A549 (cell line): Measurements from ENCODE around the gene FAM111B. TPM values are rescaled to one million over a fixed set of nuclear protein-coding genes. Genes with fewer than 3 reads are reported as not detected.

Experiments used
- ATAC-seq, 2 experiments: fragments of 200-7000 bp in 1 of 2; fragments of >200 bp in 1 of 2; cut with Nextera tagmentation in 1 of 2; cut with Tn5 transposase in 1 of 2; 3 replicates each; pipeline versions ENCODE4 v1.8.0 to v1.9.1; 2018 to 2020; ENCODE audit warnings: mild to moderate bottlenecking in 1 of 2, moderate library complexity in 1 of 2
- CTCF ChIA-PET: fragments of 300-600 bp; sonication (Branson Sonifier 250); formaldehyde crosslinking; extraction: SDS; loops from one replicate; lab custom pipeline; 2021; ENCODE audit warnings: antibody characterized with exemption, inconsistent platforms; lab: Yijun Ruan, JAX
- POLR2A ChIA-PET: fragments of 350-600 bp; formaldehyde crosslinking; extraction: SDS; loops from one replicate; lab custom pipeline; 2021; ENCODE audit warnings: antibody characterized with exemption, inconsistent platforms; lab: Yijun Ruan, JAX
- DNase-seq, 2 experiments: peaks; one replicate each; pipeline versions ENCODE4 v3.0.0 to v3.0.0-alpha.2; 2011 to 2016; ENCODE audit warnings: low read depth in 1 of 2, low spot score in 1 of 2
- FAIRE-seq: peaks from 2 replicates; lab custom pipeline; 2011; peaks lifted over from hg19 to GRCh38; lab: Jason Lieb, UNC
- H3K27ac ChIP-seq, 2 experiments: fragments of >200 bp; sonication (Bioruptor Twin); formaldehyde crosslinking; 3 replicates each; pipeline ENCODE4 v1.5.1; 2016 to 2017
- H3K4me1 ChIP-seq: fragments of >200 bp; sonication (Bioruptor Twin); formaldehyde crosslinking; 3 replicates; pipeline ENCODE4 v1.6.1; 2016
- H3K4me2 ChIP-seq: fragments of >200 bp; sonication (Bioruptor Twin); formaldehyde crosslinking; 3 replicates; pipeline ENCODE4 v1.6.1; 2016
- H3K4me3 ChIP-seq: fragments of >200 bp; sonication (Bioruptor Twin); formaldehyde crosslinking; 3 replicates; pipeline ENCODE4 v1.5.1; 2016
- H3K9me3 ChIP-seq: fragments of >200 bp; sonication (Bioruptor Twin); formaldehyde crosslinking; 3 replicates; pipeline ENCODE4 v1.6.1; 2016
- CEBPB ChIP-seq, 2 experiments: fragments of >200 bp in 1 of 2; sonication (Bioruptor Twin) in 1 of 2; formaldehyde crosslinking in 1 of 2; IDR thresholded peaks; 2 replicates each; pipeline ENCODE4 v1.6.1; 2012 to 2016
- EHF ChIP-seq: fragments of 250-450 bp; sonication (Bioruptor Pico); IDR thresholded peaks from 2 replicates; pipeline ENCODE4 v1.5.0; 2020; ENCODE audit warnings: mild to moderate bottlenecking
- GATA3 ChIP-seq: IDR thresholded peaks from 2 replicates; pipeline ENCODE4 v1.6.1; 2012; ENCODE audit warnings: borderline replicate concordance
- HDAC2 ChIP-seq: fragments of 200-600 bp; sonication (generic); IDR thresholded peaks from 2 replicates; pipeline ENCODE4 v1.6.1; 2016
- HOXB13 ChIP-seq: fragments of 250-450 bp; sonication (Bioruptor Pico); IDR thresholded peaks from 2 replicates; pipeline ENCODE4 v1.5.0; 2020; ENCODE audit warnings: low read depth, mild to moderate bottlenecking, moderate library complexity
- HOXB5 ChIP-seq: fragments of 250-450 bp; sonication (Bioruptor Pico); IDR thresholded peaks from 2 replicates; pipeline ENCODE4 v1.5.0; 2020; ENCODE audit warnings: mild to moderate bottlenecking, moderate library complexity
- JUN ChIP-seq, 2 experiments: fragments of >200 bp; sonication (Bioruptor Twin); formaldehyde crosslinking; IDR thresholded peaks; 2 replicates in 1 of 2; 3 replicates in 1 of 2; pipeline ENCODE4 v1.6.1; 2016 to 2017
- KDM1A ChIP-seq: fragments of 200-600 bp; sonication (generic); IDR thresholded peaks from 2 replicates; pipeline ENCODE4 v1.6.1; 2016; ENCODE audit warnings: low read depth, mild to moderate bottlenecking
- KDM5A ChIP-seq: fragments of 200-600 bp; sonication (generic); IDR thresholded peaks from 2 replicates; pipeline ENCODE4 v1.6.1; 2016; ENCODE audit warnings: antibody characterized with exemption, mild to moderate bottlenecking
- MAFK ChIP-seq: fragments of 450-650 bp; IDR thresholded peaks from 2 replicates; pipeline ENCODE4 v1.6.1; 2014; ENCODE audit not compliant: partially characterized antibody
- PHF8 ChIP-seq: fragments of 200-600 bp; sonication (generic); IDR thresholded peaks from 2 replicates; pipeline ENCODE4 v1.6.1; 2016; ENCODE audit warnings: low read depth, mild to moderate bottlenecking, antibody characterized with exemption, moderate library complexity, borderline replicate concordance
- RNF2 ChIP-seq: fragments of 200-600 bp; sonication (generic); IDR thresholded peaks from 2 replicates; pipeline ENCODE4 v1.6.1; 2016; ENCODE audit warnings: low read depth, mild to moderate bottlenecking, antibody characterized with exemption, moderate library complexity, borderline replicate concordance
- TP53 ChIP-seq: fragments of 250-450 bp; sonication (Bioruptor Pico); IDR thresholded peaks from 2 replicates; pipeline ENCODE4 v1.5.0; 2021; ENCODE audit warnings: mild to moderate bottlenecking, moderate library complexity
- WGBS: methylation state at CpG from one replicate; pipeline ENCODE4 v1.1.6; 2017; ENCODE audit errors: missing lambda C conversion rate; 5-methylcytosine and 5-hydroxymethylcytosine counted together
- polyA plus RNA-seq, 4 experiments: library from polyadenylated mRNA; depleted of rRNA in 3 of 4; stranded (reverse); fragments of >200 nt; fragmentation: RNase III in 1 of 4; extraction: RNeasy Plus Mini Kit Qiagen cat#74134 plus additional on column Dnase treatment in 1 of 4; gene quantifications; 2 replicates in 3 of 4; 3 replicates in 1 of 4; pipeline ENCODE4 v1.2.3, GENCODE V29; 2011 to 2017
- TF ChIP-seq, protein P1 (sequence below): fragments of >200 bp; sonication (Bioruptor Twin); formaldehyde crosslinking; IDR thresholded peaks from 3 replicates; pipeline ENCODE4 v1.5.1; 2016
- TF ChIP-seq, protein P2 (sequence below): IDR thresholded peaks from 2 replicates; pipeline ENCODE4 v1.6.1; 2012
- TF ChIP-seq, protein P3 (sequence below): fragments of >200 bp; sonication (Bioruptor Twin); formaldehyde crosslinking; IDR thresholded peaks from 3 replicates; pipeline ENCODE4 v1.6.1; 2016
- TF ChIP-seq, protein P4 (sequence below): IDR thresholded peaks from 2 replicates; pipeline ENCODE4 v1.6.1; 2012
- TF ChIP-seq, protein P5 (sequence below): IDR thresholded peaks from 2 replicates; pipeline ENCODE4 v1.6.1; 2012; ENCODE audit warnings: low read depth, borderline replicate concordance
- TF ChIP-seq, protein P6 (sequence below): fragments of 250-450 bp; sonication (Bioruptor Pico); IDR thresholded peaks from 2 replicates; pipeline ENCODE4 v1.5.0; 2020; ENCODE audit warnings: low read depth, mild to moderate bottlenecking, moderate library complexity

FAM111B gene
- polyA plus RNA-seq, 2 of the 4 experiments (the other 2 are of a cell fraction), result 6.9 to 11.0 TPM

DNA sequence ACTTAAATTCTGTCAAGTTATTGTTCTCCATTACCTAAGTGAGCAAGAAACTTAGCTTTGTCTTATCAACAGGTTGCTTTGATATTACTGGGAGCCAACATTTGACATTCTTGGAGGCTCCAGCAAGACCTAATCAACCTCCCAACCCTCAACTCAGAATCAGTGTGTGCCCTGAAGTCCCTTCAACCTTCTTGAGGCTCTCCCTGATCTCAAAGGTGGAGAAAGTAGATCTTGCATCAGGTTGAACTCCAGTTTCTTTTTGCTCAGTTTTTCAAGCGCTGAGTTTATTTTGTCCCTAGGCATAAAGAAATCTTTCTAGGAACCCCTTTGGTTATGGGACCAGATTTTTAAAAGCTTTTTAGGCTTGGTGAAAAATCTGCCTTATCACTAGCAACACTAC lies 37.1 kb downstream of the FAM111B start:
- Histone ChIP-seq H3K4me1 (peaks cover 25% of the 10 kb centered on the region), H3K4me2 (peak overlapping the region; percentile 81), H3K27ac (peak overlapping the region; percentile 65 to 82), H3K9me3 (no peaks in the 10 kb centered on the region), H3K4me3 (peak overlapping the region; percentile 73)
- DNase-seq, result no peak
- POLR2A ChIA-PET, result interaction anchor here (1.2 to 1.3 kb wide), 2 partner anchors 14 to 27 kb away, joined by 3 to 4 read pairs; partner anchors contain the start of gene DTX4
- no peak for ATAC-seq
- CTCF ChIA-PET, result interaction anchor here (0.8 to 6.6 kb wide), 7 partner anchors 8 to 356 kb away, joined by 3 to 44 read pairs (median 4); partner anchors contain the start of gene FAM111B
- FAIRE-seq, result no peak
- WGBS, result 71% methylated on average over 1 of the region's 1 CpG
- no peak for TF ChIP-seq JUN (IDR thresholded peaks at IDR 0.05)

DNA sequence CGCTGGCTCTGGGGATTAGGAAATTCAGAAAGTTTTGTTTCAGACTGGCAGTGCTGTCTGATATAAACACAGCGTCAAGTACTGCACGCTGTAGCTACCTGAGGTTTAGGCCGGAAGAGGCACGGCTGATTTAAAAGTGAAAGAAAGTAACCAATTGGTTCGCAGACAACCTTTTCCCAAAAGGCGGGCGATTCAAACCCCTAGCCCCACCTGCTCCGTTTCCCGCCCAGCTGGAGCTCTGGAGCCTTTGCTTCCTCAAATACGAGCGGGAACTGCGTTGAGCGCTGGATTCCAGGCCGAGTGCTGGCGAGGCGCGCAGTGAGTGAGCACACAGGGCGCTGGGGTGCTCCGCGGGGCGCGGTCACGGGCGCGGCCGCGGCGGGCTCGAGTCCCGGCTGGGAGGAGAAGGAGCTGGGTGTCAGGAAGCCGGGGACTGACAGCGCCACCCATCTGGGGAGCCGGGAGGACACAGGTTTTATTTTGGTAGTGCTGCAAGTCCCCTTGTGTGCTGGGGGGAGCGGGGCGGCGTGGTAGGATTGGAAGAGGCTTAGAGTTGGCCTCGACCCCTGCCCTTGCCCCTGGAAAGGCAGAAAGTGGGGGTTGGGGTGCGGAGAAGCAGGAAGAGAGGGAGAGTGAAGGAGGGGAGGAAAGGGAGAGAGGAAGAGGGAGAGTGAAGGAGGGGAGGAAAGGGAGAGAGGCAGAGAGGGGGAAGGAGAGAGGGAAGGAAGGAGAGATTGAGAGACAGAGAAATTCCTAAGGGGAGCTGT lies 37.7 kb downstream of the FAM111B start:
- peak overlapping the region; percentile 65 to 82 for H3K27ac ChIP-seq
- DNase-seq, result peak; percentile 68 to 89
- POLR2A ChIA-PET, result interaction anchor here (1.2 to 1.3 kb wide), 2 partner anchors 14 to 27 kb away, joined by 3 to 4 read pairs; partner anchors contain the start of gene DTX4
- CTCF ChIA-PET, result interaction anchor here (0.6 to 6.6 kb wide), 9 partner anchors 9 to 568 kb away, joined by 3 to 44 read pairs (median 4); partner anchors contain the start of gene FAM111B
- TF ChIP-seq KDM1A (peak; percentile 80; the same call in 1 of the 2 replicates), MAFK (no peak), PHF8 (0 out of 2 replicates have a peak, but pooled peaks have one; percentile 37), TP53 (CRISPR knock-in tag) (0 out of 2 replicates have a peak, but pooled peaks have one; percentile 10), CEBPB (IDR thresholded peaks at IDR 0.05) (no peak), EHF (CRISPR knock-in tag) (0 out of 2 replicates have a peak, but pooled peaks have one; percentile 26), JUN (IDR thresholded peaks at IDR 0.05) (peak in 1 of 2 experiments; percentile 59; a peak in 2 of 5 replicates), HDAC2 (peak; percentile 94; the same call in 1 of the 2 replicates), KDM5A (peak; percentile 57; the same call in 1 of the 2 replicates), HOXB13 (CRISPR knock-in tag) (peak; percentile 69; the same call in 1 of the 2 replicates), GATA3 (peak; percentile 47; the same call in 1 of the 2 replicates), HOXB5 (CRISPR knock-in tag) (0 out of 2 replicates have a peak, but pooled peaks have one; percentile 30), RNF2 (peak; percentile 95; the same call in 1 of the 2 replicates)
- TF ChIP-seq, protein P1, sequence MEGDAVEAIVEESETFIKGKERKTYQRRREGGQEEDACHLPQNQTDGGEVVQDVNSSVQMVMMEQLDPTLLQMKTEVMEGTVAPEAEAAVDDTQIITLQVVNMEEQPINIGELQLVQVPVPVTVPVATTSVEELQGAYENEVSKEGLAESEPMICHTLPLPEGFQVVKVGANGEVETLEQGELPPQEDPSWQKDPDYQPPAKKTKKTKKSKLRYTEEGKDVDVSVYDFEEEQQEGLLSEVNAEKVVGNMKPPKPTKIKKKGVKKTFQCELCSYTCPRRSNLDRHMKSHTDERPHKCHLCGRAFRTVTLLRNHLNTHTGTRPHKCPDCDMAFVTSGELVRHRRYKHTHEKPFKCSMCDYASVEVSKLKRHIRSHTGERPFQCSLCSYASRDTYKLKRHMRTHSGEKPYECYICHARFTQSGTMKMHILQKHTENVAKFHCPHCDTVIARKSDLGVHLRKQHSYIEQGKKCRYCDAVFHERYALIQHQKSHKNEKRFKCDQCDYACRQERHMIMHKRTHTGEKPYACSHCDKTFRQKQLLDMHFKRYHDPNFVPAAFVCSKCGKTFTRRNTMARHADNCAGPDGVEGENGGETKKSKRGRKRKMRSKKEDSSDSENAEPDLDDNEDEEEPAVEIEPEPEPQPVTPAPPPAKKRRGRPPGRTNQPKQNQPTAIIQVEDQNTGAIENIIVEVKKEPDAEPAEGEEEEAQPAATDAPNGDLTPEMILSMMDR, result no peak
- TF ChIP-seq, protein P2, sequence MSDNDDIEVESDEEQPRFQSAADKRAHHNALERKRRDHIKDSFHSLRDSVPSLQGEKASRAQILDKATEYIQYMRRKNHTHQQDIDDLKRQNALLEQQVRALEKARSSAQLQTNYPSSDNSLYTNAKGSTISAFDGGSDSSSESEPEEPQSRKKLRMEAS, result peak; percentile 100
- TF ChIP-seq, protein P3, sequence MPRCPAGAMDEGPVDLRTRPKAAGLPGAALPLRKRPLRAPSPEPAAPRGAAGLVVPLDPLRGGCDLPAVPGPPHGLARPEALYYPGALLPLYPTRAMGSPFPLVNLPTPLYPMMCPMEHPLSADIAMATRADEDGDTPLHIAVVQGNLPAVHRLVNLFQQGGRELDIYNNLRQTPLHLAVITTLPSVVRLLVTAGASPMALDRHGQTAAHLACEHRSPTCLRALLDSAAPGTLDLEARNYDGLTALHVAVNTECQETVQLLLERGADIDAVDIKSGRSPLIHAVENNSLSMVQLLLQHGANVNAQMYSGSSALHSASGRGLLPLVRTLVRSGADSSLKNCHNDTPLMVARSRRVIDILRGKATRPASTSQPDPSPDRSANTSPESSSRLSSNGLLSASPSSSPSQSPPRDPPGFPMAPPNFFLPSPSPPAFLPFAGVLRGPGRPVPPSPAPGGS, result no peak
- TF ChIP-seq, protein P4, sequence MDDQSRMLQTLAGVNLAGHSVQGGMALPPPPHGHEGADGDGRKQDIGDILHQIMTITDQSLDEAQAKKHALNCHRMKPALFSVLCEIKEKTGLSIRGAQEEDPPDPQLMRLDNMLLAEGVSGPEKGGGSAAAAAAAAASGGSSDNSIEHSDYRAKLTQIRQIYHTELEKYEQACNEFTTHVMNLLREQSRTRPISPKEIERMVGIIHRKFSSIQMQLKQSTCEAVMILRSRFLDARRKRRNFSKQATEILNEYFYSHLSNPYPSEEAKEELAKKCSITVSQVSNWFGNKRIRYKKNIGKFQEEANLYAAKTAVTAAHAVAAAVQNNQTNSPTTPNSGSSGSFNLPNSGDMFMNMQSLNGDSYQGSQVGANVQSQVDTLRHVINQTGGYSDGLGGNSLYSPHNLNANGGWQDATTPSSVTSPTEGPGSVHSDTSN, result 0 out of 2 replicates have a peak, but pooled peaks have one; percentile 17
- TF ChIP-seq, protein P5, sequence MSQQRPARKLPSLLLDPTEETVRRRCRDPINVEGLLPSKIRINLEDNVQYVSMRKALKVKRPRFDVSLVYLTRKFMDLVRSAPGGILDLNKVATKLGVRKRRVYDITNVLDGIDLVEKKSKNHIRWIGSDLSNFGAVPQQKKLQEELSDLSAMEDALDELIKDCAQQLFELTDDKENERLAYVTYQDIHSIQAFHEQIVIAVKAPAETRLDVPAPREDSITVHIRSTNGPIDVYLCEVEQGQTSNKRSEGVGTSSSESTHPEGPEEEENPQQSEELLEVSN, result peak; percentile 100
- TF ChIP-seq, protein P6, sequence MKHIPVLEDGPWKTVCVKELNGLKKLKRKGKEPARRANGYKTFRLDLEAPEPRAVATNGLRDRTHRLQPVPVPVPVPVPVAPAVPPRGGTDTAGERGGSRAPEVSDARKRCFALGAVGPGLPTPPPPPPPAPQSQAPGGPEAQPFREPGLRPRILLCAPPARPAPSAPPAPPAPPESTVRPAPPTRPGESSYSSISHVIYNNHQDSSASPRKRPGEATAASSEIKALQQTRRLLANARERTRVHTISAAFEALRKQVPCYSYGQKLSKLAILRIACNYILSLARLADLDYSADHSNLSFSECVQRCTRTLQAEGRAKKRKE (CRISPR knock-in tag), result 0 out of 2 replicates have a peak, but pooled peaks have one; percentile 59
- ATAC-seq, result peak; percentile 66 to 69
- peak overlapping the region; percentile 81 for H3K4me2 ChIP-seq
- under 1% methylated on average over 17 of the region's 39 CpGs for WGBS
- H3K4me3 ChIP-seq, result peak overlapping the region; percentile 73
- no peaks in the 10 kb centered on the region for H3K9me3 ChIP-seq
- peaks cover 25% of the 10 kb centered on the region for H3K4me1 ChIP-seq
- no peak for FAIRE-seq
